ENCODE measurements around the gene SLFN11. TPM values are rescaled to one million over a fixed set of nuclear protein-coding genes. Genes with fewer than 3 reads are reported as not detected.

The SLFN11 gene
- total and polyA plus RNA-seq, 9 of the 15 experiments (the other 6 are each of a cell fraction or from before 2014, with no cell fraction given): 0.04 to 0.21 TPM; not detected in 7

DNA sequence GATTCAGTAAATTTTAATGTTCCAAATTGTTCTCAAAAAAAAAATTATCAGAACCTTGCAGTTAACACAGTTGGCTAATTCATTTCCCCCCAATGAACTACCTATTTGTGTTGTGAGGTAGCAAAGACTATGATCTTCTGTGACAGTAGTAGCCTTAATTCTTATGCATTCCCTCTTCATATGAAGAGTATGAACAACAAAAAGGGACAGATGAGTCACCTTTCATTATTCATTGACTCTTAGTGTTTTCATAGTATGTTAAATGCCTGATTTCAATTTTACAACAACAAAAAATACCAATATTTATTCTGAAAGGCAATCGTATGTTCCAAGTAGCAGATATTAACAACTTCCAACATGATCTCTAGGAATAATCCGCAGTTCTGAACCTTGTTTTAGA, 3.6 kb upstream of the SLFN11 start:
- no peak overlapping the region for H3K4me2 ChIP-seq (ENCODE audit: insufficient read depth, low read length)
- H3K9me3 ChIP-seq (replicated peaks; ENCODE audit: control insufficient read depth, insufficient read depth, low read depth, low read length): no peaks in the 10 kb centered on the region
- FAIRE-seq: no peak
- H3K9ac ChIP-seq (ENCODE audit: insufficient read depth in 1 of 2, low read depth in 2 of 2, low read length in 2 of 2): no peak overlapping the region
- no peaks in the 10 kb centered on the region for H3K9me1 ChIP-seq (ENCODE audit: control insufficient read depth, insufficient read depth, low read length)
- no peak for DNase-seq (ENCODE audit: extremely low read depth in 1 of 4, low spot score in 3 of 4)
- ChIA-PET CTCF (ENCODE audit: low intra/inter-chr PET ratio) (no interaction called here), POLR2A (no interaction called here)
- intact Hi-C loops (cut with micrococcal nuclease) (no loop called here), in situ Hi-C loops (cut with MboI) (no loop called here)
- no peak overlapping the region for H3K4me3 ChIP-seq
- no peak overlapping the region for H2AFZ ChIP-seq (ENCODE audit: low read depth, low read length)
- BruUV-seq (replicated peaks): no TSS peak
- WGBS (ENCODE audit: insufficient coverage, low coverage, missing lambda C conversion rate): 0% methylated on average over 2 of the region's 2 CpGs
- peaks cover 13 to 16% of the 10 kb centered on the region in 2 experiments; a peak in 3 of 5 replicates for H3K27me3 ChIP-seq (ENCODE audit: control insufficient read depth in 2 of 2, insufficient read depth in 2 of 2, low read length in 2 of 2)
- no peaks in the 10 kb centered on the region for H3K79me2 ChIP-seq (ENCODE audit: control insufficient read depth, insufficient read depth, low read length)
- H3K4me1 ChIP-seq (replicated peaks in 1 of 2; ENCODE audit: control insufficient read depth in 2 of 2, insufficient read depth in 2 of 2, low read length in 2 of 2): peaks cover 0 to 8% of the 10 kb centered on the region in 2 experiments; a peak in 2 of 5 replicates
- no peak for TF ChIP-seq RBM22 (IDR thresholded peaks at IDR 0.05; ENCODE audit: low read depth, low read length, poor library complexity, severe bottlenecking)
- no peak for TF ChIP-seq FOXA1 (IDR thresholded peaks at IDR 0.05; ENCODE audit: borderline replicate concordance)
- no peak for TF ChIP-seq XRCC5 (IDR thresholded peaks at IDR 0.05; ENCODE audit: low read depth, low read length)
- TF ChIP-seq HDGF (IDR thresholded peaks at IDR 0.05): no peak
- no peak for TF ChIP-seq ZNF324 (CRISPR knock-in tag; IDR thresholded peaks at IDR 0.05)
- TF ChIP-seq STAT5A (IDR thresholded peaks at IDR 0.05; ENCODE audit: borderline replicate concordance, low read length): no peak
- TF ChIP-seq, protein P1, sequence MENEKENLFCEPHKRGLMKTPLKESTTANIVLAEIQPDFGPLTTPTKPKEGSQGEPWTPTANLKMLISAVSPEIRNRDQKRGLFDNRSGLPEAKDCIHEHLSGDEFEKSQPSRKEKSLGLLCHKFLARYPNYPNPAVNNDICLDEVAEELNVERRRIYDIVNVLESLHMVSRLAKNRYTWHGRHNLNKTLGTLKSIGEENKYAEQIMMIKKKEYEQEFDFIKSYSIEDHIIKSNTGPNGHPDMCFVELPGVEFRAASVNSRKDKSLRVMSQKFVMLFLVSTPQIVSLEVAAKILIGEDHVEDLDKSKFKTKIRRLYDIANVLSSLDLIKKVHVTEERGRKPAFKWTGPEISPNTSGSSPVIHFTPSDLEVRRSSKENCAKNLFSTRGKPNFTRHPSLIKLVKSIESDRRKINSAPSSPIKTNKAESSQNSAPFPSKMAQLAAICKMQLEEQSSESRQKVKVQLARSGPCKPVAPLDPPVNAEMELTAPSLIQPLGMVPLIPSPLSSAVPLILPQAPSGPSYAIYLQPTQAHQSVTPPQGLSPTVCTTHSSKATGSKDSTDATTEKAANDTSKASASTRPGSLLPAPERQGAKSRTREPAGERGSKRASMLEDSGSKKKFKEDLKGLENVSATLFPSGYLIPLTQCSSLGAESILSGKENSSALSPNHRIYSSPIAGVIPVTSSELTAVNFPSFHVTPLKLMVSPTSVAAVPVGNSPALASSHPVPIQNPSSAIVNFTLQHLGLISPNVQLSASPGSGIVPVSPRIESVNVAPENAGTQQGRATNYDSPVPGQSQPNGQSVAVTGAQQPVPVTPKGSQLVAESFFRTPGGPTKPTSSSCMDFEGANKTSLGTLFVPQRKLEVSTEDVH (IDR thresholded peaks at IDR 0.05; ENCODE audit: low read depth, partially characterized antibody): no peak
- TF ChIP-seq NFE2 (IDR thresholded peaks at IDR 0.05; ENCODE audit: low read depth): no peak
- TF ChIP-seq, protein P2, sequence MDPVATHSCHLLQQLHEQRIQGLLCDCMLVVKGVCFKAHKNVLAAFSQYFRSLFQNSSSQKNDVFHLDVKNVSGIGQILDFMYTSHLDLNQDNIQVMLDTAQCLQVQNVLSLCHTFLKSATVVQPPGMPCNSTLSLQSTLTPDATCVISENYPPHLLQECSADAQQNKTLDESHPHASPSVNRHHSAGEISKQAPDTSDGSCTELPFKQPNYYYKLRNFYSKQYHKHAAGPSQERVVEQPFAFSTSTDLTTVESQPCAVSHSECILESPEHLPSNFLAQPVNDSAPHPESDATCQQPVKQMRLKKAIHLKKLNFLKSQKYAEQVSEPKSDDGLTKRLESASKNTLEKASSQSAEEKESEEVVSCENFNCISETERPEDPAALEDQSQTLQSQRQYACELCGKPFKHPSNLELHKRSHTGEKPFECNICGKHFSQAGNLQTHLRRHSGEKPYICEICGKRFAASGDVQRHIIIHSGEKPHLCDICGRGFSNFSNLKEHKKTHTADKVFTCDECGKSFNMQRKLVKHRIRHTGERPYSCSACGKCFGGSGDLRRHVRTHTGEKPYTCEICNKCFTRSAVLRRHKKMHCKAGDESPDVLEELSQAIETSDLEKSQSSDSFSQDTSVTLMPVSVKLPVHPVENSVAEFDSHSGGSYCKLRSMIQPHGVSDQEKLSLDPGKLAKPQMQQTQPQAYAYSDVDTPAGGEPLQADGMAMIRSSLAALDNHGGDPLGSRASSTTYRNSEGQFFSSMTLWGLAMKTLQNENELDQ (CRISPR knock-in tag; IDR thresholded peaks at IDR 0.05; ENCODE audit: borderline replicate concordance): no peak
- TF ChIP-seq RFX5 (IDR thresholded peaks at IDR 0.05; ENCODE audit: low read depth, low read length): no peak
- H4K20me1 ChIP-seq (replicated peaks; ENCODE audit: control insufficient read depth, insufficient read depth, low read length): no peaks in the 10 kb centered on the region
- H3K36me3 ChIP-seq (ENCODE audit: control insufficient read depth, insufficient read depth, low read length): no peaks in the 10 kb centered on the region
- ATAC-seq: no peak
- no peak overlapping the region for H3K27ac ChIP-seq (ENCODE audit: extremely low read depth, low read depth, low read length)

All from K562 (cell line).